CD14-positive monocyte (primary cell): ENCODE measurements around the gene KCNK18. TPM values are rescaled to one million over a fixed set of nuclear protein-coding genes. Genes with fewer than 3 reads are reported as not detected.

Experiments used
- DNase-seq, 3 donors: peaks; one replicate each; pipeline ENCODE4 v3.0.0-alpha.2; 2011 to 2022
- H2AFZ ChIP-seq: 2 replicates; pipeline ENCODE4 v1.6.0; 2012; ENCODE audit warnings: mild to moderate bottlenecking, low read depth, low read length, inconsistent platforms; ENCODE audit not compliant: insufficient read depth, poor library complexity, severe bottlenecking
- H3K27ac ChIP-seq, 2 donors: 1 replicate in 1 of 2; 2 replicates in 1 of 2; pipeline ENCODE4 v1.5.1; 2012 to 2013; ENCODE audit warnings: low read length in 2 of 2, control low read depth in 1 of 2, inconsistent platforms in 1 of 2, low read depth in 1 of 2, mild to moderate bottlenecking in 1 of 2
- H3K27me3 ChIP-seq, 2 donors: one replicate each; pipeline versions ENCODE4 v1.6.0 to v1.6.1; 2011 to 2013; ENCODE audit warnings: low read length in 2 of 2; ENCODE audit not compliant: control insufficient read depth in 2 of 2, insufficient read depth in 2 of 2
- H3K36me3 ChIP-seq, 2 donors: replicated peaks in 1 of 2; 1 replicate in 1 of 2; 2 replicates in 1 of 2; pipeline versions ENCODE4 v1.5.1 to v1.6.1; 2012 to 2013; ENCODE audit warnings: low read length in 2 of 2, control low read depth in 1 of 2, inconsistent platforms in 1 of 2, mild to moderate bottlenecking in 1 of 2; ENCODE audit not compliant: insufficient read depth in 2 of 2, control insufficient read depth in 1 of 2
- H3K4me1 ChIP-seq, 2 donors: 1 replicate in 1 of 2; 2 replicates in 1 of 2; pipeline versions ENCODE4 v1.5.1 to v1.6.1; 2012 to 2013; ENCODE audit warnings: low read length in 2 of 2, control low read depth in 1 of 2, inconsistent platforms in 1 of 2, mild to moderate bottlenecking in 1 of 2, moderate library complexity in 1 of 2; ENCODE audit not compliant: insufficient read depth in 2 of 2, control insufficient read depth in 1 of 2
- H3K4me2 ChIP-seq: replicated peaks from 2 replicates; pipeline ENCODE3; 2012; ENCODE audit warnings: low read length, moderate library complexity, mild to moderate bottlenecking; ENCODE audit not compliant: poor library complexity, severe bottlenecking; ENCODE audit errors: extremely low read depth
- H3K4me3 ChIP-seq, 3 experiments: fragments of 200-600 bp in 1 of 3; sonication (generic) in 1 of 3; replicated peaks in 1 of 3; 1 replicate in 2 of 3; 2 replicates in 1 of 3; pipeline ENCODE4 v1.5.1; 2011 to 2013; ENCODE audit warnings: low read length in 3 of 3, mild to moderate bottlenecking in 3 of 3, control low read depth in 2 of 3, low read depth in 2 of 3, inconsistent platforms in 1 of 3, moderate library complexity in 1 of 3
- H3K79me2 ChIP-seq: 2 replicates; pipeline ENCODE4 v1.6.0; 2012; ENCODE audit warnings: mild to moderate bottlenecking, control low read depth, inconsistent platforms, low read length, moderate library complexity; ENCODE audit not compliant: insufficient read depth
- H3K9ac ChIP-seq: 2 replicates; pipeline ENCODE4 v1.6.0; 2017; ENCODE audit warnings: low read length, mild to moderate bottlenecking; ENCODE audit not compliant: insufficient read depth, poor library complexity, severe bottlenecking
- H3K9me3 ChIP-seq, 2 donors: replicated peaks in 1 of 2; 1 replicate in 1 of 2; 2 replicates in 1 of 2; pipeline versions ENCODE4 v1.5.1 to v1.6.1; 2012 to 2013; ENCODE audit warnings: low read length in 2 of 2, control low read depth in 1 of 2; ENCODE audit not compliant: control insufficient read depth in 1 of 2, insufficient read depth in 1 of 2
- H4K20me1 ChIP-seq: 2 replicates; pipeline ENCODE4 v1.6.0; 2012; ENCODE audit warnings: mild to moderate bottlenecking, low read length, control low read depth, moderate library complexity; ENCODE audit not compliant: insufficient read depth
- H3K27ac Mint-ChIP-seq, 7 donors: one replicate each; pipeline ENCODE4 v1.8.0; 2020; ENCODE audit warnings: mild to moderate bottlenecking in 7 of 7, mixed read lengths in 7 of 7, moderate library complexity in 6 of 7, inconsistent platforms in 2 of 7
- H3K27me3 Mint-ChIP-seq, 3 donors: one replicate each; pipeline ENCODE4 v1.8.0; 2021 to 2022; ENCODE audit warnings: low read depth in 3 of 3, mild to moderate bottlenecking in 3 of 3, mixed read lengths in 3 of 3, moderate library complexity in 3 of 3, inconsistent platforms in 1 of 3
- H3K36me3 Mint-ChIP-seq, 2 donors: one replicate each; pipeline ENCODE4 v1.8.0; 2020; ENCODE audit warnings: mixed read lengths in 2 of 2, inconsistent platforms in 1 of 2, mild to moderate bottlenecking in 1 of 2
- H3K4me1 Mint-ChIP-seq: one replicate; pipeline ENCODE4 v1.8.0; 2020; ENCODE audit warnings: mild to moderate bottlenecking, mixed read lengths
- H3K4me3 Mint-ChIP-seq, 2 donors: one replicate each; pipeline ENCODE4 v1.8.0; 2020; ENCODE audit warnings: mild to moderate bottlenecking in 2 of 2, mixed read lengths in 2 of 2, moderate library complexity in 1 of 2
- H3K9me3 Mint-ChIP-seq, 7 donors: one replicate each; pipeline ENCODE4 v1.8.0; 2020 to 2022; ENCODE audit warnings: mixed read lengths in 7 of 7, mild to moderate bottlenecking in 6 of 7, moderate library complexity in 6 of 7, inconsistent platforms in 2 of 7
- CTCF ChIP-seq: fragments of 200-600 bp; IDR thresholded peaks from one replicate; pipeline ENCODE4 v1.8.0; 2022; ENCODE audit warnings: antibody characterized with exemption, mild to moderate bottlenecking
- WGBS: methylation state at CpG from one replicate; pipeline ENCODE4 v1.1.5; 2013; ENCODE audit warnings: missing lambda C conversion rate; ENCODE audit not compliant: insufficient coverage; 5-methylcytosine and 5-hydroxymethylcytosine counted together
- intact Hi-C, 2 donors: fragments of 100-400 bp; cut with micrococcal nuclease; formaldehyde crosslinking; loops; one replicate each; pipeline versions ENCODE4 v1.15.0 to v1.15.1; 2023
- polyA plus RNA-seq, 3 donors: library from polyadenylated mRNA; depleted of rRNA in 1 of 3; unstranded in 2 of 3; stranded (reverse) in 1 of 3; fragments of 300-500 nt in 2 of 3; fragments of >200 nt in 1 of 3; fragmentation: Illumina TruSeq in 2 of 3; gene quantifications; 1 replicate in 2 of 3; 2 replicates in 1 of 3; pipeline ENCODE4 v1.2.3, GENCODE V29; 2012 to 2021

The KCNK18 gene
- polyA plus RNA-seq, 3 donors, result not detected

- H2AFZ ChIP-seq, result no peak overlapping the region
- intact Hi-C loops, result no loop called here
- Mint-ChIP-seq H3K4me1 (peaks cover 37% of the 10 kb centered on the region), H3K27ac (no peak overlapping the region), H3K4me3 (peak overlapping the region in 1 of 2 donors; percentile 62), H3K27me3 (peaks cover 90 to 95% (median 92%) of the 10 kb centered on the region in 3 donors), H3K36me3 (peaks cover 3 to 5% of the 10 kb centered on the region in 2 donors), H3K9me3 (peaks cover 0 to 22% (median 15%) of the 10 kb centered on the region in 7 donors)
- peaks cover 21 to 28% of the 10 kb centered on the region in 2 donors for H3K4me1 ChIP-seq
- H3K36me3 ChIP-seq, result no peaks in the 10 kb centered on the region
- H3K27me3 ChIP-seq, result peaks cover 80 to 94% of the 10 kb centered on the region in 2 donors
- H4K20me1 ChIP-seq, result no peaks in the 10 kb centered on the region
- TF ChIP-seq CTCF, result no peak
- no peak overlapping the region for H3K4me3 ChIP-seq
- H3K79me2 ChIP-seq, result no peaks in the 10 kb centered on the region
- no peak overlapping the region for H3K9ac ChIP-seq
- no peak overlapping the region for H3K4me2 ChIP-seq
- 0% methylated on average over 2 of the region's 2 CpGs for WGBS
- H3K27ac ChIP-seq, result no peak overlapping the region
- no peak for DNase-seq
- H3K9me3 ChIP-seq, result peaks cover 0 to 34% of the 10 kb centered on the region in 2 donors
Measured at GRCh38 chr10:117169480-117169879, 27.8 kb upstream of the KCNK18 start.

GRCh38 chr10:117170244-117170643, 27.0 kb upstream of the KCNK18 start:
- Histone ChIP-seq H3K27ac (no peak overlapping the region), H3K4me1 (peaks cover 20 to 28% of the 10 kb centered on the region in 2 donors), H3K36me3 (no peaks in the 10 kb centered on the region), H3K27me3 (peaks cover 73 to 88% of the 10 kb centered on the region in 2 donors), H3K9ac (no peak overlapping the region), H3K4me2 (no peak overlapping the region), H2AFZ (no peak overlapping the region), H3K79me2 (no peaks in the 10 kb centered on the region), H3K9me3 (peaks cover 0 to 34% of the 10 kb centered on the region in 2 donors), H3K4me3 (no peak overlapping the region), H4K20me1 (no peaks in the 10 kb centered on the region)
- Mint-ChIP-seq H3K4me1 (peaks cover 38% of the 10 kb centered on the region), H3K27ac (no peak overlapping the region), H3K36me3 (peaks cover 3 to 5% of the 10 kb centered on the region in 2 donors), H3K9me3 (peaks cover 0 to 24% (median 13%) of the 10 kb centered on the region in 7 donors), H3K27me3 (peaks cover 87 to 94% (median 88%) of the 10 kb centered on the region in 3 donors), H3K4me3 (peak overlapping the region in 1 of 2 donors; percentile 61)
- intact Hi-C loops, result no loop called here
- WGBS, result 25% methylated on average over 5 of the region's 6 CpGs
- no peak for DNase-seq
- no peak for TF ChIP-seq CTCF
